GM19043 (cell line): ENCODE measurements around the gene EFCAB7.

Source experiments
- ATAC-seq: cut with Tn5 transposase; IDR thresholded peaks from one replicate; pipeline ENCODE4 v1.9.1; 2021; ENCODE audit warnings: low read depth; ENCODE audit not compliant: unreplicated experiment

The EFCAB7 gene

DNA sequence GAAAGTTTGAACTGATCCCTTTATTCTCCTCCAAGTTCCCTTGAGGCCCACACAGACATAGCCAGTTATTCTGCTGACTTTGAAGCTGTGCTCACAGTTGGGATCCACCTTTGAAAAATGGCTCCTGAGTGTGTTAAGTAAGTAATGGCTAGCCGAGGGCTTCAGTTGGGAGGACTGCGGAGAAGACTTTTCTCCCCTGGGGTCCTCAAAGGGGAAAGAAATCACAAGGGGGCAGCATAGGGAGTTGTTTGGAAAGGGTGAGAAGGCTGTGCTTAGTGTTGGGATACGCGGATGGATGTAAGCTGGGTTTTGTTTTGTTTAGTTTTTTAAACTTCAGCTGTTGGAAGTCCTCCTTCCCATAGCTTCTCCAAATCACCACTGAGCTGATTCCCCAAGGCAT lies 78.1 kb downstream of the EFCAB7 start:
- no peak for ATAC-seq

DNA sequence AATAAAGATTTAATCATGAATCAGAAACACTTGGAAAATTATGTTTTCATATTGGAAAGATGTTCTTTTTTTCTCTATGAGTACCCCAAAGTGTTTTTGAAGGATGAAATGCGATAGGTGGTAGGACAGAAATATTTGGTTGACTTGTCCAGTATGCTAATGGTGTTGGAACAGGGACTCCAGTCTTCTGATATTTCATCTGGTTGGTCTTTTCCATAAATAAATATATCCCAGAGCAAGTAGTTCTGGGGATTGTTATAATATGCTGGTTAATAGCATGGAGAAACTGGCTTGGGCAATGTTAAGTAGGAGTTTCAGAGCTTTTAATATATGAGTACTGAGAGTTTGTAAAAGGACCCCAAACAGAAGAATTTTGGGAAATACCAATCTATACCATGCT lies 78.6 kb downstream of the EFCAB7 start:
- no peak for ATAC-seq

GRCh38 chr1:63602629-63603028 lies 79.3 kb downstream of the EFCAB7 start:
- ATAC-seq: no peak

DNA sequence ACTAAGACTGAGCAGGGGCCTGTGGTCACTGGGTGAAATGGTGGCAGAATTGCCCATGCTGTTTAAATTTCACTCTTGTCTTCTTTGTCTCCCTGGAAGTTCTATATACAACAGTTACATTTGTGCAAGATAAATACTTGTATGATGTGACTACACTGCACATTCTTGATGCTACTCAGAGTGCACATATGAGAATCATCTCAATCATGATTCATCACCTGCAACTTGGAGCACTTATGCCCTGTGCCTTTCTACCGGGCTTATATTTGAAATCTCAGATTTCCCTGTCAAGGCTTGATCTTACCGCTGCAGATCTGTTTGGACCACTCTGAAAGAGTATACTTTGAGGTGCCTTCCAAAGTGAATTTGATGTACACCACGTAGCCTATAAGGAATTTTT lies 80.5 kb downstream of the EFCAB7 start:
- ATAC-seq: no peak

- ATAC-seq: no peak
These were observed 84.0 kb downstream of the EFCAB7 start for GRCh38 chr1:63607322-63607721.

GRCh38 chr1:63611231-63611630 lies 87.9 kb downstream of the EFCAB7 start:
- no peak for ATAC-seq

DNA sequence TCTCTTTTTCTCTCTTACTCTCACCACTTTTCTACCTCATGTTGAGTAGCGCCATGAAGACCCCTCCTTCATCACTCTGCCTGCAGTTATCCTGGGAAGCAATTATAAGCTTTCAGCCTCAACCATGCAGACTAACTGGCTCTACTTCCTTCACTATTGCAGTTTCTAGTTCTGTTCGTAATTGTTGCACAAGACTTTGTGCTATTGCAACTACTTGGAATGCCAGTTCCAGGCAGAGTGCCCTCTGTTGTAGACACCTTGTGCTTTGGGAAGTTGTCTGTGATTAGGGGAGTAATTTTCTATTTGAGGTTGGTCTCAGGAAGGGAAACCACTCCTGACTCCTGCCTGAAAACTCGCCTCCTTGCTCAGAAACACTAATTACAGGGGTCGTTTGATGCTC lies 89.2 kb downstream of the EFCAB7 start:
- ATAC-seq: no peak

DNA sequence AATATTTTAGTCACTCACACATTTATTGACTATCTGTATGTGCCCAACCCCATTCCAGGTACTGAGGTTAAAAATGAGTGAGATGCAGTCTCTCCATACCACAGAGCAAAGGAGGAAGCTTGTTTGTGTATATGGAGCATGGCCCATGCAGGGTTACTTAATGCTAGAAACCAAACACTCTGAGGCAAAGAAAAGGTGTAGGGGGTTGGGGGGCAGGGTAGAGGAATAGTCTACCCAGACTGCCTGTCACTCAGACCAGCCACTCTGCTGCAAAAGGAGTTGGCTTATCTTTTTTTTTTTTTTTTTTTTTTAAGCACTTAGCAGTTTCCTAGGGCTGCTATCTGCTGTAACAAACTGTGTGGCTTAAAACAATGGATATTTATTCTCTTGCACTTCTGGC lies 89.6 kb downstream of the EFCAB7 start:
- no peak for ATAC-seq

DNA sequence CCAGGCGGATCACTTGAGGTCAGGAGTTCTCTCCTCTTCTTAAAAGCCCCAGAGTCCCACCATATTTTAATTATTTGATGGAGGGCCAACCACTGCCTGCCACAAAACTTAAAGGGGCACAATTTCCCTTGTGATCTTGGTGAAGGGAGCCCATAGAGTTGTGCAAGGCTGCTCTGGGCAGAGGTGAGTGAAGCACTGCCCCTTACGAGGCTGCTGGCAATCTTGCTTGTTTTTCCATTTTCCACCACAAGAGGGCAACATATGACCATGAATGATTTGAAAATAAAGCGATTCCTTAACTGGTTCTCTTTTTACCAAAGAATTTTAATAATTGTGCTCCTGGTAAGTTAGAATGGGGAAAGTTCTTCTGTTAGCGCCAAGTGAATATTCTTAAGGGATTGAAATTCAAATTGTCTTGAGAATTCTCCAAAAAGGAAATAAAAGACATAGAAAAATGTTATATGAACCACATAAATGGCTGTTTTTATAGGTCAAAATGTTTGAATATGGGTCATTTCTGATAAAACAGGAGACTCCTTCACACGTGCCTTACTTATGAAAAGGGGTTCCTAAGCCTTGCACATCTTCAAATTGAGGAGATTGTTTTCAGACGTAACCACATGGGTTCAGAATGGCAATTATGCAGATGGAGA lies 92.6 kb downstream of the EFCAB7 start:
- ATAC-seq: peak; percentile 56

DNA sequence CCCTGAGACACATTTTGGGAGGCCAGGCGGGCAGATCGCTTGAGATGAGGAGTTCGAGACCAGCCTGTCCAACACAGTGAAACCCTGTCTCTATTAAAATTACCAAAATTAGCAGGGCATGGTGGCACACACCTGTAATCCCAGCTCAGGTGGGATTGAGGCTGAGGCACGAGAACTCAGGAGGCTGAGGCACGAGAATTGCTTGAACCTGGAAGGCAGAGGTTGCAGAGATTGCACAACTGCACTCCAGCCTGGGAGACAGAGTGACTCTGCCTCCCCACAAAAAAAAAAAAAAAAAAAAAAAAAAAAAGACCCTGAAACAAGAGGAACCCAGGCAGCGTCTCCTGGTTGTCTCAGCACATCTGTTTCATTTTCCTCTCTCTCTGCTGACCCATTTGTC lies 94.1 kb downstream of the EFCAB7 start:
- no peak for ATAC-seq

GRCh38 chr1:63618011-63618410 lies 94.7 kb downstream of the EFCAB7 start:
- ATAC-seq: no peak

GRCh38 chr1:63619558-63619957 lies 96.2 kb downstream of the EFCAB7 start:
- ATAC-seq: no peak

DNA sequence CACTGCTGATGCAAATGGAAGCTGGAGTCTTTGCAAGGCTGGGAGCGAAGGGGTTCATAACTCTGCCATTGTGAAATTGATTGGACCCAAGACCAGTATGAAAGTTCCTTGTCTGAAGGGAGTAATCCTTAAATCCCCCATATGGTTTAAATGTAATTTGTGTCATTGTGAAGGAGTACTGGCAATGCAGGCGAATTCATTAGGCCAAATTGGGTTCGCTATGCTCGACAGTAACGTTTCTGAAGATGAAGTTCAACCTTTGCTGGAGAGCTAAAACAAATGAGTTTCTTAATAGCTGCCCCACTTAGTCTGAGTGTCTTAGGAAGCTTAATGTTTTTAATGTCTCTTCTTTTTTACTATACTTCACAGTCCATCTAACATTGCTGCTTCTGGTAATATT lies 97.3 kb downstream of the EFCAB7 start:
- ATAC-seq: no peak

DNA sequence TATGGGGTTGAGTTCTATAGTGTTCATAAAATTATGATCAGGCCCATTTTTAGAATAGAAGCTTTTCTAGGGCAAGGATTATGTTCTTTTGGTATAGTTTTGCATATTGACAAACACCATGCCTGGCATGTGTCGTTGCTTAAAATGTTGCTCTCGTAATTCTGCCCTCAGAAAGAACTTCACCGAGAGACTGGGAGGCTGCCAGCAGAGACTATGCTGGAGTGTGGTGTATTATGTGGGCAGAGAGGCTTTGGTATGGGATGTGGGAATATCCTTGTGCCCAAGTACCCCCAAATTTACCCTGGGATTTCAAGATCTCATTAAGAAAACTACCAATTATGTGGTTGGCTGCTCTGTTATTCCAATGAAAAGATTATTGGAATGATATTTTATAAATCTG lies 97.8 kb downstream of the EFCAB7 start:
- ATAC-seq: no peak

DNA sequence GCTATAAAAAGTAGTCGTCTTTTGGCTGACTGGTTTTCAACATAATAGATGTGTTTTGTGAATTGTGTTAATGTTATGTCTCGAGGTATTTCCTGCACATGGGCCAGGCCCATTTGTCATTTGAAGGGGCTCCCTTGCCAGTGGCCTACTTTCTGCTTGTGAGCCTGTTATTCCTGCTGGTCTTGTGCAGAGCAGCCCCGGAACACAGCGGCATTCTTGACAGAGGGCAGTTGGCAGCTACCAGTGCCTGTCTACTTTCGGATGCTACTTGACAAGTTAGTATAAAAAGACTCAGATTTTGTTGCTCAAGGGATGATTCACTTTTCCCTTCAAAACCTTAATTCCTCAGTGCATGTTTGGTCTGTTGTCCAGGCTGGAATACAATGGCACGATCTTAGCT lies 98.4 kb downstream of the EFCAB7 start:
- ATAC-seq: no peak
